Kidney (tissue), 14 donors: Measurements from ENCODE around the gene CLTB. TPM values are rescaled to one million over a fixed set of nuclear protein-coding genes. Genes with fewer than 3 reads are reported as not detected.
"Not testable (repeated sequence)": the region's sequence is repeated elsewhere in the genome, so short reads cannot be mapped to it uniquely, and the experiment has no call there.

Experiments used
- DNase-seq, 5 donors: peaks; one replicate each; pipeline ENCODE4 v3.0.0-alpha.2; 2013 to 2020
- FAIRE-seq: peaks from 2 replicates; lab custom pipeline; 2012; peaks lifted over from hg19 to GRCh38; lab: Jason Lieb, UNC
- H3K27ac ChIP-seq, 2 donors: one replicate each; pipeline ENCODE4 v1.7.0; 2013; ENCODE audit warnings: low read depth in 2 of 2, low read length in 2 of 2, inconsistent platforms in 1 of 2
- H3K27me3 ChIP-seq: one replicate; pipeline ENCODE4 v1.7.1; 2013; ENCODE audit warnings: low read length, inconsistent platforms; ENCODE audit not compliant: control insufficient read depth, insufficient read depth
- H3K36me3 ChIP-seq, 3 donors: one replicate each; pipeline versions ENCODE4 v1.7.0 to v1.7.1; 2013; ENCODE audit warnings: low read length in 3 of 3, control low read depth in 1 of 3, inconsistent platforms in 1 of 3; ENCODE audit not compliant: insufficient read depth in 3 of 3, control insufficient read depth in 2 of 3
- H3K4me1 ChIP-seq, 3 donors: one replicate each; pipeline versions ENCODE4 v1.7.0 to v1.7.1; 2013; ENCODE audit warnings: low read length in 3 of 3, inconsistent platforms in 1 of 3, low read depth in 1 of 3; ENCODE audit not compliant: control insufficient read depth in 2 of 3, insufficient read depth in 2 of 3
- H3K4me3 ChIP-seq, 3 donors: one replicate each; pipeline versions ENCODE4 v1.7.0 to v1.8.1; 2013; ENCODE audit warnings: low read length in 3 of 3, control low read depth in 1 of 3, inconsistent platforms in 1 of 3
- H3K9ac ChIP-seq, 3 donors: one replicate each; pipeline versions ENCODE4 v1.7.0 to v1.7.1; 2013; ENCODE audit warnings: low read length in 3 of 3, control low read depth in 1 of 3, inconsistent platforms in 1 of 3
- H3K9me3 ChIP-seq, 3 donors: one replicate each; pipeline versions ENCODE4 v1.7.0 to v1.7.1; 2013; ENCODE audit warnings: low read length in 3 of 3, control low read depth in 1 of 3, inconsistent platforms in 1 of 3; ENCODE audit not compliant: control insufficient read depth in 2 of 3, insufficient read depth in 1 of 3
- CTCF ChIP-seq: IDR thresholded peaks from 3 replicates; pipeline ENCODE4 v1.5.1; 2012; ENCODE audit warnings: mild to moderate bottlenecking, moderate library complexity, borderline replicate concordance; ENCODE audit not compliant: insufficient read depth; ENCODE audit errors: extremely low read depth
- intact Hi-C: fragments of 100-400 bp; cut with DNase I; formaldehyde crosslinking; loops from one replicate; pipeline ENCODE4 v1.11.1; 2022
- polyA plus RNA-seq: library from polyadenylated mRNA; stranded (reverse); fragments of 350-450 nt; fragmentation: Illumina TruSeq; extraction: RNeasy Lipid Tissue Mini Kit (QIAGEN cat#74804); gene quantifications from one replicate; pipeline ENCODE4 v1.2.3, GENCODE V29; 2014; ENCODE audit warnings: low read depth, low replicate concordance; ENCODE audit not compliant: insufficient read depth
- total RNA-seq: library from RNA; stranded (reverse); fragmentation: NEBNext Ultra II Directional; extraction: Animal tissue kit (Norgen Biotek cat#: 25700); gene quantifications from one replicate; pipeline ENCODE4 v1.2.1, GENCODE V29; 2021
- donor health status: control.
- donor health status: control.
- donor health status: control.
- donor health status: control.
- donor health status: control.
- donor health status: DM: yes; HTN: yes; CAD: no.
- donor health status: Normal renal cell carcinoma (clear cell type).

The CLTB gene
- total and polyA plus RNA-seq, 2 donors from 2014 or later, result 76.3 to 151 TPM

GRCh38 chr5:176446884-176447590, 30.7 kb upstream of the CLTB start:
- no peaks in the 10 kb centered on the region for H3K36me3 ChIP-seq
- intact Hi-C loops, result no loop called here
- H3K4me3 ChIP-seq, result peak overlapping the region; percentile 78 to 97 (median 83)
- peak overlapping the region; percentile 95 to 96 for H3K27ac ChIP-seq
- DNase-seq (peak in 4 of 5 donors; percentile 15 to 66 (median 51)), FAIRE-seq (no peak)
- TF ChIP-seq CTCF, result no peak
- H3K9me3 ChIP-seq, result no peaks in the 10 kb centered on the region
- peak overlapping the region; percentile 78 to 96 (median 95) for H3K9ac ChIP-seq
- no peaks in the 10 kb centered on the region for H3K27me3 ChIP-seq
- peaks cover 0 to 16% (median 0%) of the 10 kb centered on the region in 3 donors for H3K4me1 ChIP-seq

DNA sequence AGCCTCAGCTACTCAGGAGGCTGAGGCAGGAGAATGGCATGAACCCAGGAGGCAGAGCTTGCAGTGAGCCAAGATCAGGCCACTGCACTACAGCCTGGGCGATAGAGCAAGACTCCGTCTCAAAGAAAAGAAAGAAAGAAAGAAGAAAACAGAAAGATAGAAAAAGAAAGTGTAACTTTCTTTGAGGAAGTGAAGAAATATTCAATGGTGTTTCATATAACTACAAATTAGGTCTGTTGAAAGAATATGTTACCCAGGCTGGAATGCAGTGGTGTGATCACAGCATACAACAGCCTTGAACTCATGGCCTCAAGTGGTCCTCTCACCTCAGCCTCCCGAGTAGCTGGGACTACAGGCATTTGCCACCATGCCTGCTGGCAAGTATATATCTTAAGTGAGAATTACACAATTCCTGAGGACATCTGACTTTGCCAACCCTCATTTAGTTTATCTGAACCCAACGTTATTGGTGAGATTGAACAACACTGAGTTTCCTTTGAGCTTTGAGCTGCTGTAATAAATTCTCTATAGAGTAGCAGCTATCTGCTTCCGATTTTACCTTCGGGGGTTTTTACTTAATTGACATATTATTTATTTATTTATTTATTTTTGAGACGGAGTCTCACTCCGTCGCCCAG, 29.8 kb upstream of the CLTB start:
- Histone ChIP-seq H3K27ac (no peak overlapping the region), H3K27me3 (no peaks in the 10 kb centered on the region), H3K9ac (no peak overlapping the region), H3K4me3 (no peak overlapping the region), H3K9me3 (no peaks in the 10 kb centered on the region), H3K4me1 (peaks cover 0 to 16% (median 0%) of the 10 kb centered on the region in 3 donors), H3K36me3 (no peaks in the 10 kb centered on the region)
- DNase-seq (no peak), FAIRE-seq (no peak)
- intact Hi-C loops, result no loop called here
- no peak for TF ChIP-seq CTCF

- intact Hi-C loops, result no loop called here
- TF ChIP-seq CTCF, result no peak
These were observed 28.4 kb upstream of the CLTB start for GRCh38 chr5:176444742-176445141.

GRCh38 chr5:176442911-176443310, 26.6 kb upstream of the CLTB start:
- H3K9me3 ChIP-seq, H3K4me1 ChIP-seq, H3K9ac ChIP-seq, H3K27me3 ChIP-seq, H3K36me3 ChIP-seq, H3K27ac ChIP-seq, DNase-seq, FAIRE-seq, H3K4me3 ChIP-seq, intact Hi-C loops: not testable (repeated sequence)

More at GRCh38 chr5:176444742-176445141, 28.4 kb upstream of the CLTB start:
- no peaks in the 10 kb centered on the region for H3K9me3 ChIP-seq
- H3K27me3 ChIP-seq, result no peaks in the 10 kb centered on the region
- H3K4me3 ChIP-seq, result no peak overlapping the region
- peaks cover 0 to 15% (median 0%) of the 10 kb centered on the region in 3 donors for H3K4me1 ChIP-seq
- no peak overlapping the region for H3K9ac ChIP-seq
- no peak for FAIRE-seq
- no peaks in the 10 kb centered on the region for H3K36me3 ChIP-seq
- no peak overlapping the region for H3K27ac ChIP-seq
- DNase-seq, result no peak
